HepG2 (cell line): ENCODE results near the gene KLHL5. TPM values are rescaled to one million over a fixed set of nuclear protein-coding genes. Genes with fewer than 3 reads are reported as not detected.

Experiments used
- polyA plus RNA-seq, 8 experiments: library from polyadenylated mRNA; depleted of rRNA in 3 of 8; stranded (reverse) in 7 of 8; unstranded in 1 of 8; fragments of >200 nt; fragmentation: Illumina TruSeq in 4 of 8; extraction: Trizol in 4 of 8; gene quantifications; 2 replicates each; pipeline versions ENCODE4 v1.2.1 to v1.2.3, GENCODE V29; 2011 to 2016; ENCODE audit warnings: low read depth in 4 of 8, missing spikeins in 1 of 8, mixed read lengths in 1 of 8; ENCODE audit not compliant: insufficient read depth in 1 of 8
- total RNA-seq, 5 experiments: library from RNA; depleted of rRNA; stranded (reverse); fragments of >200 nt; fragmentation: Illumina TruSeq; extraction: Trizol; gene quantifications; 2 replicates each; pipeline ENCODE4 v1.2.3, GENCODE V29; 2016; ENCODE audit warnings: low read depth in 1 of 5
- TF ChIP-seq, protein P1 (sequence below), 2 experiments: fragments of 450-650 bp in 1 of 2; sonication (generic) in 1 of 2; formaldehyde crosslinking in 1 of 2; IDR thresholded peaks; 2 replicates each; pipeline versions ENCODE4 v1.6.1 to v1.8.0; 2016 to 2022; ENCODE audit warnings: antibody characterized with exemption in 1 of 2, mild to moderate bottlenecking in 1 of 2, missing genetic modification reagents in 1 of 2

The KLHL5 gene
- total and polyA plus RNA-seq, 2 of the 13 experiments (the other 11 are each of a cell fraction or from before 2014, with no cell fraction given) = 36.2 to 38.7 TPM

DNA sequence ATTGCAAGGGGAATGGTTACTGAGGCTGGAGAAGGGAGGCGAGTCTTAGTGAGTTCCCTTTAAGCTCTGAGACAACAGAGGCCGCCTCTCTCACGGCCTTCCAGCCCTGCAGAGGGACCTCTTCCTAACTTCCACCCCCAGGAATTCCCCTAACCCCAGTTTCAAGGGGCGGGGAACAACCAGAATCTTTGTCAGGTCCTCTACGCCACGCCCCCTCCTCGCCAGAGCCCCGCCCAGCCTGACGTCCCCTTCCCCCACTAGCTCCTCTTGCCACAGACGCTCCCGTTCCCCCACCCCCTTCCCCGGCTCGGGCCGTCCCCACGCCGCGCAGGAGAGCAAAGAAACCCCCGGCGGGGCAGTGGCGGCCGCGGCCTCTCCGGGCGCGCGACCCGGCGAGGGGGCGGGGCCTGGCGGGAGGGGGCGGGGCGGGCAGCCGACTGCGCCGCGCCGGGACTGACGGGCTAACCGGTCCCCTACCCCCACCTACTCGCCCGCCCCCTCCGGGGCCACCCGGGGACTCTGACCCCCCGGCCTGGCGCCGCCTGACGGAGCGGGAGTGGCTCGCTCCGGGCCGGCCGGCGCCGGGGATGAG, 17.6 kb upstream of the KLHL5 start (continued):
- TF ChIP-seq, protein P1, sequence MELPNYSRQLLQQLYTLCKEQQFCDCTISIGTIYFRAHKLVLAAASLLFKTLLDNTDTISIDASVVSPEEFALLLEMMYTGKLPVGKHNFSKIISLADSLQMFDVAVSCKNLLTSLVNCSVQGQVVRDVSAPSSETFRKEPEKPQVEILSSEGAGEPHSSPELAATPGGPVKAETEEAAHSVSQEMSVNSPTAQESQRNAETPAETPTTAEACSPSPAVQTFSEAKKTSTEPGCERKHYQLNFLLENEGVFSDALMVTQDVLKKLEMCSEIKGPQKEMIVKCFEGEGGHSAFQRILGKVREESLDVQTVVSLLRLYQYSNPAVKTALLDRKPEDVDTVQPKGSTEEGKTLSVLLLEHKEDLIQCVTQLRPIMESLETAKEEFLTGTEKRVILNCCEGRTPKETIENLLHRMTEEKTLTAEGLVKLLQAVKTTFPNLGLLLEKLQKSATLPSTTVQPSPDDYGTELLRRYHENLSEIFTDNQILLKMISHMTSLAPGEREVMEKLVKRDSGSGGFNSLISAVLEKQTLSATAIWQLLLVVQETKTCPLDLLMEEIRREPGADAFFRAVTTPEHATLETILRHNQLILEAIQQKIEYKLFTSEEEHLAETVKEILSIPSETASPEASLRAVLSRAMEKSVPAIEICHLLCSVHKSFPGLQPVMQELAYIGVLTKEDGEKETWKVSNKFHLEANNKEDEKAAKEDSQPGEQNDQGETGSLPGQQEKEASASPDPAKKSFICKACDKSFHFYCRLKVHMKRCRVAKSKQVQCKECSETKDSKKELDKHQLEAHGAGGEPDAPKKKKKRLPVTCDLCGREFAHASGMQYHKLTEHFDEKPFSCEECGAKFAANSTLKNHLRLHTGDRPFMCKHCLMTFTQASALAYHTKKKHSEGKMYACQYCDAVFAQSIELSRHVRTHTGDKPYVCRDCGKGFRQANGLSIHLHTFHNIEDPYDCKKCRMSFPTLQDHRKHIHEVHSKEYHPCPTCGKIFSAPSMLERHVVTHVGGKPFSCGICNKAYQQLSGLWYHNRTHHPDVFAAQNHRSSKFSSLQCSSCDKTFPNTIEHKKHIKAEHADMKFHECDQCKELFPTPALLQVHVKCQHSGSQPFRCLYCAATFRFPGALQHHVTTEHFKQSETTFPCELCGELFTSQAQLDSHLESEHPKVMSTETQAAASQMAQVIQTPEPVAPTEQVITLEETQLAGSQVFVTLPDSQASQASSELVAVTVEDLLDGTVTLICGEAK (IDR thresholded peaks at IDR 0.05) = no peak
- TF ChIP-seq, protein P1 (CRISPR knock-in tag; IDR thresholded peaks at IDR 0.05) = no peak
